H9 (cell line): ENCODE results near the gene CTDSPL2. TPM values are rescaled to one million over a fixed set of nuclear protein-coding genes. Genes with fewer than 3 reads are reported as not detected.
A peak's percentile ranks its signal among the peaks of the same experiment; 100 is the strongest.

Experiments
- DNase-seq: peaks from one replicate; pipeline ENCODE4 v3.0.0-alpha.2; 2017
- H2AFZ ChIP-seq: one replicate; pipeline ENCODE4 v1.6.1; 2013; ENCODE audit warnings: mild to moderate bottlenecking, low read length, control low read depth, moderate library complexity
- H2AK5ac ChIP-seq: 2 replicates; pipeline ENCODE4 v1.6.1; 2013; ENCODE audit warnings: low read length, control low read depth, mixed read lengths; ENCODE audit not compliant: insufficient read length
- H2BK120ac ChIP-seq: one replicate; pipeline ENCODE4 v1.6.1; 2013; ENCODE audit warnings: low read depth, mild to moderate bottlenecking, low read length, control low read depth, inconsistent platforms; ENCODE audit not compliant: poor library complexity, severe bottlenecking
- H2BK12ac ChIP-seq: 2 replicates; pipeline ENCODE4 v1.6.1; 2013; ENCODE audit warnings: low read length, control low read depth, mixed read lengths, low read depth; ENCODE audit not compliant: insufficient read length
- H2BK15ac ChIP-seq: 2 replicates; pipeline ENCODE4 v1.6.1; 2013; ENCODE audit warnings: low read depth, low read length, control low read depth
- H2BK20ac ChIP-seq: one replicate; pipeline ENCODE4 v1.6.1; 2013; ENCODE audit warnings: low read depth, mild to moderate bottlenecking, low read length, control low read depth, inconsistent platforms; ENCODE audit not compliant: poor library complexity, severe bottlenecking
- H2BK5ac ChIP-seq: 2 replicates; pipeline ENCODE4 v1.6.1; 2013; ENCODE audit warnings: low read length, control low read depth, mixed read lengths; ENCODE audit not compliant: insufficient read length
- H3K14ac ChIP-seq: 2 replicates; pipeline ENCODE4 v1.6.1; 2013; ENCODE audit warnings: low read length, control low read depth; ENCODE audit not compliant: insufficient read depth
- H3K18ac ChIP-seq: 2 replicates; pipeline ENCODE4 v1.6.1; 2013; ENCODE audit warnings: low read depth, mild to moderate bottlenecking, mixed read lengths, low read length, control low read depth; ENCODE audit not compliant: insufficient read length
- H3K23ac ChIP-seq: 2 replicates; pipeline ENCODE4 v1.6.1; 2013; ENCODE audit warnings: low read length, control low read depth, mixed read lengths, low read depth; ENCODE audit not compliant: insufficient read length
- H3K23me2 ChIP-seq: 2 replicates; pipeline ENCODE4 v1.6.1; 2013; ENCODE audit warnings: low read depth, mild to moderate bottlenecking, mixed read lengths, low read length, control low read depth; ENCODE audit not compliant: insufficient read length, poor library complexity, severe bottlenecking
- H3K27ac ChIP-seq: 2 replicates; pipeline ENCODE4 v1.5.1; 2013; ENCODE audit warnings: low read length, control low read depth, mixed read lengths, low read depth; ENCODE audit not compliant: insufficient read length
- H3K27me3 ChIP-seq: 2 replicates; pipeline ENCODE4 v1.6.1; 2013; ENCODE audit warnings: low read length, control low read depth, inconsistent platforms; ENCODE audit not compliant: insufficient read depth
- H3K4ac ChIP-seq: 2 replicates; pipeline ENCODE4 v1.6.1; 2013; ENCODE audit warnings: low read depth, mild to moderate bottlenecking, control low read depth, inconsistent platforms, low read length, moderate library complexity
- H3K4me1 ChIP-seq: 2 replicates; pipeline ENCODE4 v1.6.1; 2013; ENCODE audit warnings: low read length, control low read depth, inconsistent platforms; ENCODE audit not compliant: insufficient read depth
- H3K4me2 ChIP-seq: 2 replicates; pipeline ENCODE4 v1.6.1; 2013; ENCODE audit warnings: low read length, control low read depth, mixed read lengths; ENCODE audit not compliant: insufficient read length, insufficient read depth
- H3K56ac ChIP-seq: 2 replicates; pipeline ENCODE4 v1.6.1; 2013; ENCODE audit warnings: low read depth, mild to moderate bottlenecking, mixed read lengths, low read length, control low read depth; ENCODE audit not compliant: insufficient read length
- H3K79me1 ChIP-seq: 2 replicates; pipeline ENCODE4 v1.6.1; 2013; ENCODE audit warnings: low read depth, mild to moderate bottlenecking, moderate library complexity, low read length, control low read depth, inconsistent platforms; ENCODE audit not compliant: insufficient read depth, poor library complexity, severe bottlenecking
- H3K79me2 ChIP-seq: 2 replicates; pipeline ENCODE4 v1.6.1; 2013; ENCODE audit warnings: low read length, control low read depth, inconsistent platforms; ENCODE audit not compliant: insufficient read depth
- H3K9ac ChIP-seq: 2 replicates; pipeline ENCODE4 v1.6.1; 2013; ENCODE audit warnings: low read length, control low read depth, mixed read lengths; ENCODE audit not compliant: insufficient read length; ENCODE audit errors: extremely low read depth
- H3K9me3 ChIP-seq: one replicate; pipeline ENCODE4 v1.6.1; 2013; ENCODE audit warnings: low read depth, low read length, inconsistent platforms; ENCODE audit not compliant: control insufficient read depth
- H3T11ph ChIP-seq: one replicate; pipeline ENCODE4 v1.6.1; 2013; ENCODE audit warnings: mild to moderate bottlenecking, low read length, control low read depth, inconsistent platforms
- H4K20me1 ChIP-seq: one replicate; pipeline ENCODE4 v1.6.1; 2013; ENCODE audit not compliant: control insufficient read depth, insufficient read length, insufficient read depth
- H4K5ac ChIP-seq: 2 replicates; pipeline ENCODE4 v1.6.1; 2013; ENCODE audit warnings: low read depth, mild to moderate bottlenecking, mixed read lengths, low read length, control low read depth; ENCODE audit not compliant: insufficient read length
- H4K8ac ChIP-seq: replicated peaks from 2 replicates; pipeline ENCODE4 v1.6.1; 2013; ENCODE audit warnings: low read length, control low read depth, mixed read lengths, low read depth; ENCODE audit not compliant: insufficient read length
- H4K91ac ChIP-seq: 2 replicates; pipeline ENCODE4 v1.6.1; 2013; ENCODE audit warnings: low read depth, mild to moderate bottlenecking, moderate library complexity, mixed read lengths, low read length, control low read depth; ENCODE audit not compliant: insufficient read length
- H3K27ac Mint-ChIP-seq, 3 experiments: 2 replicates in 2 of 3; 3 replicates in 1 of 3; pipeline ENCODE4 v1.8.0; 2020 to 2021; ENCODE audit warnings: mixed read lengths in 3 of 3, mild to moderate bottlenecking in 1 of 3, moderate library complexity in 1 of 3
- H3K27me3 Mint-ChIP-seq: 2 replicates; pipeline ENCODE4 v1.8.0; 2021; ENCODE audit warnings: low read depth, mild to moderate bottlenecking, moderate library complexity, mixed read lengths
- H3K36me3 Mint-ChIP-seq, 3 experiments: 2 replicates in 2 of 3; 3 replicates in 1 of 3; pipeline ENCODE4 v1.8.0; 2020 to 2021; ENCODE audit warnings: low read depth in 3 of 3, mixed read lengths in 3 of 3; ENCODE audit not compliant: insufficient read depth in 1 of 3
- H3K4me1 Mint-ChIP-seq, 2 experiments: 2 replicates each; pipeline ENCODE4 v1.8.0; 2020; ENCODE audit warnings: mixed read lengths in 2 of 2
- H3K4me3 Mint-ChIP-seq, 2 experiments: 2 replicates in 1 of 2; 3 replicates in 1 of 2; pipeline ENCODE4 v1.8.0; 2020 to 2021; ENCODE audit warnings: mild to moderate bottlenecking in 2 of 2, mixed read lengths in 2 of 2, moderate library complexity in 1 of 2
- H3K9me3 Mint-ChIP-seq, 2 experiments: 2 replicates in 1 of 2; 3 replicates in 1 of 2; pipeline ENCODE4 v1.8.0; 2020; ENCODE audit warnings: mild to moderate bottlenecking in 2 of 2, mixed read lengths in 2 of 2, moderate library complexity in 1 of 2
- WGBS: extraction: QIAGEN DNeasy Blood & Tissue Kit; methylation state at CpG from one replicate; pipeline ENCODE4 v1.1.7; 2013; ENCODE audit warnings: missing lambda C conversion rate, low lambda C conversion rate, mixed read lengths; ENCODE audit not compliant: insufficient read length; ENCODE audit errors: extremely low coverage; 5-methylcytosine and 5-hydroxymethylcytosine counted together
- total RNA-seq: library from RNA; stranded (reverse); gene quantifications from 2 replicates; pipeline ENCODE4 v1.2.1, GENCODE V29; 2021
- TF ChIP-seq, protein P1 (sequence below): fragments of 200-600 bp; sonication (generic); conservative IDR thresholded peaks from 3 replicates; pipeline ENCODE4 v1.8.0; 2021; ENCODE audit warnings: antibody characterized with exemption, mild to moderate bottlenecking

The CTDSPL2 gene
- total RNA-seq, 1 experiment from 2014 or later, result 78.8 TPM

DNA sequence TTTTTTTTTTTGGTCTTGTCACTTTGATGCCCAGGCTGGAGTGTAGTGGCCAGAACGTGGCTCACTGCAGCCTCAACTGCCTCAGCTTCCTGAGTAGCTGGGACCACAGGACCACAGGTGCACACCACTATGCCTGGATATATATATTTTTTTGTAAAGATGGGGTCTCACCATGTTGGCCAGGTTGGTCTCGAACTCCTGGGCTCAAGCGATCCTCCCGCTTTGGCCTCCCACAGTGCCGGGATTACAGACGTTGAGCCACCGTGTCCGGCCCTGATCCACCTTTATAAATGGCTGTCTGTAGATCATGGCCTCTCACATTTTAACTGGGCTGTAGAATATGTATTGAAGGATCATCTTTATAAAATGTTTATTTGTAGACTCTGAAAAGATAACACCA lies 107.7 kb downstream of the CTDSPL2 start:
- Histone ChIP-seq H3K9ac (no peak overlapping the region), H3T11ph (no peak overlapping the region), H4K5ac (no peak overlapping the region), H3K56ac (no peak overlapping the region), H3K23ac (no peak overlapping the region), H3K18ac (no peak overlapping the region), H3K4ac (no peak overlapping the region), H3K9me3 (no peaks in the 10 kb centered on the region), H3K4me1 (no peaks in the 10 kb centered on the region), H2BK120ac (no peak overlapping the region), H3K23me2 (peaks cover 14% of the 10 kb centered on the region), H3K27me3 (no peaks in the 10 kb centered on the region), H2BK15ac (no peak overlapping the region), H3K27ac (no peak overlapping the region), H4K20me1 (no peaks in the 10 kb centered on the region), H3K79me2 (peaks cover 4% of the 10 kb centered on the region; the same call in 1 of the 2 replicates), H3K79me1 (no peaks in the 10 kb centered on the region), H3K4me2 (no peak overlapping the region), H2BK20ac (no peak overlapping the region), H2AFZ (no peak overlapping the region), H2BK5ac (no peak overlapping the region), H3K14ac (no peak overlapping the region), H2BK12ac (no peak overlapping the region), H2AK5ac (no peak overlapping the region), H4K8ac (no peak overlapping the region), H4K91ac (no peak overlapping the region)
- TF ChIP-seq, protein P1, sequence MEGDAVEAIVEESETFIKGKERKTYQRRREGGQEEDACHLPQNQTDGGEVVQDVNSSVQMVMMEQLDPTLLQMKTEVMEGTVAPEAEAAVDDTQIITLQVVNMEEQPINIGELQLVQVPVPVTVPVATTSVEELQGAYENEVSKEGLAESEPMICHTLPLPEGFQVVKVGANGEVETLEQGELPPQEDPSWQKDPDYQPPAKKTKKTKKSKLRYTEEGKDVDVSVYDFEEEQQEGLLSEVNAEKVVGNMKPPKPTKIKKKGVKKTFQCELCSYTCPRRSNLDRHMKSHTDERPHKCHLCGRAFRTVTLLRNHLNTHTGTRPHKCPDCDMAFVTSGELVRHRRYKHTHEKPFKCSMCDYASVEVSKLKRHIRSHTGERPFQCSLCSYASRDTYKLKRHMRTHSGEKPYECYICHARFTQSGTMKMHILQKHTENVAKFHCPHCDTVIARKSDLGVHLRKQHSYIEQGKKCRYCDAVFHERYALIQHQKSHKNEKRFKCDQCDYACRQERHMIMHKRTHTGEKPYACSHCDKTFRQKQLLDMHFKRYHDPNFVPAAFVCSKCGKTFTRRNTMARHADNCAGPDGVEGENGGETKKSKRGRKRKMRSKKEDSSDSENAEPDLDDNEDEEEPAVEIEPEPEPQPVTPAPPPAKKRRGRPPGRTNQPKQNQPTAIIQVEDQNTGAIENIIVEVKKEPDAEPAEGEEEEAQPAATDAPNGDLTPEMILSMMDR, result no peak
- Mint-ChIP-seq H3K36me3 (peaks cover 7 to 24% (median 23%) of the 10 kb centered on the region in 3 experiments), H3K27me3 (no peaks in the 10 kb centered on the region), H3K4me1 (peaks cover 12 to 25% of the 10 kb centered on the region in 2 experiments), H3K27ac (peak overlapping the region in 2 of 3 experiments; percentile 8 to 73; a peak in 3 of 7 replicates), H3K4me3 (peak overlapping the region; percentile 90 to 93), H3K9me3 (no peaks in the 10 kb centered on the region)
- DNase-seq, result no peak
- WGBS, result no CpG with 5 or more reads among the region's 8 CpGs
